Measurements from ENCODE around the gene CALHM3. TPM values are rescaled to one million over a fixed set of nuclear protein-coding genes. Genes with fewer than 3 reads are reported as not detected.
A peak's percentile ranks its signal among the peaks of the same experiment; 100 is the strongest.

The CALHM3 gene
- total RNA-seq, 1 donor = not detected

GRCh38 chr10:103510791-103511752, 32.0 kb upstream of the CALHM3 start:
- H3K27me3 ChIP-seq (ENCODE audit: insufficient read depth, low read length) = peaks cover 56% of the 10 kb centered on the region
- no peak overlapping the region for H3K27ac ChIP-seq (ENCODE audit: low read depth, low read length)

GRCh38 chr10:103510046-103510685, 31.1 kb upstream of the CALHM3 start:
- no peak overlapping the region for H2AFZ ChIP-seq (ENCODE audit: low read length)
- no peak overlapping the region for H3K4me2 ChIP-seq (ENCODE audit: insufficient read depth, low read length)
- no peaks in the 10 kb centered on the region for H4K20me1 ChIP-seq (ENCODE audit: insufficient read depth, low read length)
- DNase-seq (ENCODE audit: insufficient read length, low spot score, missing footprints) = peak; percentile 37
- H3K27ac ChIP-seq (ENCODE audit: low read depth, low read length) = no peak overlapping the region
- no peaks in the 10 kb centered on the region for H3K4me1 ChIP-seq (ENCODE audit: insufficient read depth, low read length)
- no peaks in the 10 kb centered on the region for H3K9me3 ChIP-seq (ENCODE audit: low read depth, low read length)
- H3K4me3 ChIP-seq (ENCODE audit: insufficient read depth, low read length) = no peak overlapping the region
- H3K79me2 ChIP-seq (ENCODE audit: insufficient read depth, low read length) = no peaks in the 10 kb centered on the region
- H3K27me3 ChIP-seq (ENCODE audit: insufficient read depth, low read length) = peaks cover 65% of the 10 kb centered on the region
- no peak for TF ChIP-seq CTCF (IDR thresholded peaks at IDR 0.05; ENCODE audit: extremely low read depth, low read depth, low read length)
- no peaks in the 10 kb centered on the region for H3K36me3 ChIP-seq (ENCODE audit: insufficient read depth, low read length)

More at GRCh38 chr10:103510791-103511752, 32.0 kb upstream of the CALHM3 start:
- Histone ChIP-seq H4K20me1 (ENCODE audit: insufficient read depth, low read length) (no peaks in the 10 kb centered on the region), H2AFZ (ENCODE audit: low read length) (no peak overlapping the region), H3K79me2 (ENCODE audit: insufficient read depth, low read length) (no peaks in the 10 kb centered on the region), H3K4me2 (ENCODE audit: insufficient read depth, low read length) (no peak overlapping the region), H3K36me3 (ENCODE audit: insufficient read depth, low read length) (no peaks in the 10 kb centered on the region), H3K4me1 (ENCODE audit: insufficient read depth, low read length) (no peaks in the 10 kb centered on the region), H3K9me3 (ENCODE audit: low read depth, low read length) (no peaks in the 10 kb centered on the region), H3K4me3 (ENCODE audit: insufficient read depth, low read length) (no peak overlapping the region)
- TF ChIP-seq CTCF (IDR thresholded peaks at IDR 0.05; ENCODE audit: extremely low read depth, low read depth, low read length) = no peak
- peak; percentile 74 for DNase-seq (ENCODE audit: insufficient read length, low spot score, missing footprints)

- TF ChIP-seq CTCF (IDR thresholded peaks at IDR 0.05; ENCODE audit: extremely low read depth, low read depth, low read length) = no peak
- no peak overlapping the region for H3K27ac ChIP-seq (ENCODE audit: low read depth, low read length)
- H3K27me3 ChIP-seq (ENCODE audit: insufficient read depth, low read length) = peaks cover 74% of the 10 kb centered on the region
- no peaks in the 10 kb centered on the region for H3K9me3 ChIP-seq (ENCODE audit: low read depth, low read length)
- peaks cover 5% of the 10 kb centered on the region for H4K20me1 ChIP-seq (ENCODE audit: insufficient read depth, low read length)
- peak; percentile 47 for DNase-seq (ENCODE audit: insufficient read length, low spot score, missing footprints)
- H2AFZ ChIP-seq (ENCODE audit: low read length) = no peak overlapping the region
- H3K4me3 ChIP-seq (ENCODE audit: insufficient read depth, low read length) = no peak overlapping the region
- H3K4me1 ChIP-seq (ENCODE audit: insufficient read depth, low read length) = peaks cover 10% of the 10 kb centered on the region
- no peaks in the 10 kb centered on the region for H3K36me3 ChIP-seq (ENCODE audit: insufficient read depth, low read length)
- H3K79me2 ChIP-seq (ENCODE audit: insufficient read depth, low read length) = no peaks in the 10 kb centered on the region
- no peak overlapping the region for H3K4me2 ChIP-seq (ENCODE audit: insufficient read depth, low read length)
Measured at GRCh38 chr10:103507235-103508191, 28.5 kb upstream of the CALHM3 start.
